GM21423 (cell line): Measurements from ENCODE around the gene CORO2B.

Experiments
- ATAC-seq: cut with Tn5 transposase; IDR thresholded peaks from one replicate; pipeline ENCODE4 v1.9.1; 2021; ENCODE audit warnings: mild to moderate bottlenecking, moderate library complexity; ENCODE audit not compliant: unreplicated experiment

CORO2B gene

DNA sequence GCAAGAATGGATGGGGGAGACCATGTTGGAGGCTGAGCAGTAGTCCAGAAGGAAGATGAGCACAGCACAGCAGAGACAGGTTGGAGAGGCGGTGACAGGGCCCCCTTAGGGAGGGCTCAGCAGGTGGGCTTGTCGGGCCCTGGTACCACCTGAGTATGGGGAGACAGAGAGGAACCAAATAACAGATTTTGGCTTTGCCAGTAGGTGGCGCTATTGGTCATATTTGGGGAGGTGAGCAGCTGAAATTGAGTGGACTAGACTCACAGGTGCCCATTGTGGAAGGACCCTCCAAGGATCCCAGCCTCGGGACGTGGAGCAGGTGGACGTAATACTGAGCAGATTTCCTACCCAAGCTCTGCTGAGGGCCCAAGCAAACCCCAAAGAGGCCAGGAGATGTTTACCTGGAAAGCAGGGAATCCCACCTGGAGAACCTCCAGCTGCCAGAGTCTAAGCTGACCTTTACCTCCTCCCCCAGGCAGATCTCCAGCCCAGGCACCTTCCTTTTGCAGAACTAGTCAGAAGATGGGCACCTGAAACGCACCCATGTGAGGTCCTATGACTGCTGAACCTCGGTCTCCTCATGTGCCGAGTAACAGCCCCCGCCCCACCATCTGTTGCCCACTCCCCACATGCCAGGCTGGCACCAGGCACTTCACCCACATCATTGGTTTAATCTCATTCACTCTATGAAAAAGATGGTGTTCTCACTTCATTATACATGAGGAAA is 24.6 kb upstream of the CORO2B start:
- no peak for ATAC-seq

DNA sequence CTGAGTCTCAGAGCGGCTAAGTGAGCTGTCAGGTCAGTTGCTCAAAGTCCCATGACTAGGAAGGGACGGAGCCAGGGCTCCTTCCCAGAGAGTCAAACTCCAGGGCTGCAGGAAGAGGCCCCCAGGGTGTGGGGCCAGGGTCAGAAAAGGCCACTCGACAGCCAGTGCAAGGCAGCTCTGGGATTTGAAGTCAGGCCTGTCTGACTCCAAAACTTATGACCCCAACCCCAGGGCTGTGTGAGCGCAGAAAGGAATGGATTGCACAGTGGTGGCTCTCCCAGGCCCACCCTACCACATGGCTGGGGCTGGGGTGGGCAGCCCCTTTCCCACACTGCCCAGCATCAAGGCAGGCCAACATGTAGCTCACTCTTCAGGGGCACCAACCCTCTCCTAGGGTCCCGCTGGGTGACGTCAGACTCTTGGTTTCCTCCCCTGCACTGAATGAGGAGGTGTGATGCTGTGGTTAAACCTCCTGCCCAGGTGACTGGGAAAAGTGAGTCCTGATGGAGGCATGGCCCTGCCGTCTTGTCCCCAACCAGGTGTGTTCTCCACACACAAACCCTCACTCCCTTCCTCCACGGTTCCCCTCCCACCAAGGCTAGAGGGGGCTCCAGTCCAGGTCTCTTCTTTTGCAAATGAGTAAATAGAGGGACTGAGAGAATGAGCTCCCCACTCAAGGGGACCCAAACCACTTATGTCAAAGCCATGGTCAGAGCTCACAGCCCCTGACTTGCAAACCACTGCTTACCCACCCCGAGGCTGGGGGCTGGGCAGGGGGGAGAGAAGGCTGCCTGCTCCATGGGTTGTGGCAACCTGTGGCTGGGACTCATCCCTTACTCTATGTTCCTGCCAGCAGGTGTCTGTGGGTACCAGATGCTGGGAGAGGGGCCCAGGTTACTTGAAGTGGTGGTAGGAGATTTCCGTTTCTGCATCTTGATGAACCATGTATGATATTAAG is 23.8 kb upstream of the CORO2B start:
- no peak for ATAC-seq

DNA sequence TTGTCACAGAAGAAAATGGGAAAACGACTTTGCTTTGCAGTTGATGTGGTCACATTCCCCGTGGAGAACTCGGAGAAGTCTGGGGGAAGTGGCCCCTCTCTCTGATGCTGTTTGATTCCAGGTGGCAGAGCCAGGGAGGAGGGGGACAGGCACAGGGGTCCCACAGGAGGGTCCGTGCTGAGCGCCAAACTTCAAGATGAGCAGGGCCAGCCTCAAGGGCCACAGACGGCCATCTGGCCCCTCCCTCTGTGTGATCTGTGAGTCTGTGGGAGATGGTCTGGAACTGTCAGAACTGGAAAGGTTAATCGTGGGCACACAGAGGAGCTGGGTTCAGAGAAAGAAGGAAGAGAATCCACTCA is 23.1 kb upstream of the CORO2B start:
- ATAC-seq: no peak

DNA sequence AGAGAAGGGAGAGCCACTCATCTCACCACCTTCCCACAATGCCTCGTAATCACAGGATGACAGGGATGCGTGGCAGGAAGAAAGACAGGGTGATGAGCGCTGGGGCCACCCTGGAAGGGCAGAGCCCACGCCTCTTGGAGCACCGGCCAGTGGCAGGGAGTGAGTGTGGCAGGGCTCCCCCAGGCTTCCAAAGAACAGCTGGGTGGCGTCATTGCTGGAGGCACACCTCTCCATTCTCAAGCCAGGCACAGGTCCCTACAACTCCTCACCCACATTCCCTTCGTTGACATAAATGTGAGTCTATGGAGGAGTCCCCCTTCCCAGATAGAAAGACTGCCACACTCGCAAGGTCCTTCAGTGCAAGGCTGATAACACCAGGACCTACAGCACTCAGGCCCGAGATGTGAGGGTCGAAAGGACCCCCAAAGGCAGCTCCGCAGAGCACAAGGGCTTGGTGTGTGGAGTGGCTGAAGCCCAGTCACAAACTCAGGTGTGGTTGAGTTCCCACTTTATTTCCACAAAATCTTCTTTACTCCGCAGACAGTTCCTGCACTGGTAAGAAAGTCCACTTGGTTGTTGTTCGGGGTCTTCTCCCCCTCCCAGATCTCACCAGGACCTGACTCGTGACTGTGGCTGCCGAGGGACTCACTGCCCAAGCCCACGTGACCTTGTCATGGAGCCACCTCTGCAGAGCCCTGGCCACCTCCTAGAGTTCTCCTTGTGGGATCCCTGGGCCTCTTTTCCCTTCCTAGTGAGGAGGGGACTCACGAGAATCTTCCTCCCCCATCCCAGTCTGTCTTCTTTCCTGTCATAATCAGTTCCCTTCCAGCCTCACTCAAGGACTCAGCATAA is 22.4 kb upstream of the CORO2B start:
- ATAC-seq: no peak

DNA sequence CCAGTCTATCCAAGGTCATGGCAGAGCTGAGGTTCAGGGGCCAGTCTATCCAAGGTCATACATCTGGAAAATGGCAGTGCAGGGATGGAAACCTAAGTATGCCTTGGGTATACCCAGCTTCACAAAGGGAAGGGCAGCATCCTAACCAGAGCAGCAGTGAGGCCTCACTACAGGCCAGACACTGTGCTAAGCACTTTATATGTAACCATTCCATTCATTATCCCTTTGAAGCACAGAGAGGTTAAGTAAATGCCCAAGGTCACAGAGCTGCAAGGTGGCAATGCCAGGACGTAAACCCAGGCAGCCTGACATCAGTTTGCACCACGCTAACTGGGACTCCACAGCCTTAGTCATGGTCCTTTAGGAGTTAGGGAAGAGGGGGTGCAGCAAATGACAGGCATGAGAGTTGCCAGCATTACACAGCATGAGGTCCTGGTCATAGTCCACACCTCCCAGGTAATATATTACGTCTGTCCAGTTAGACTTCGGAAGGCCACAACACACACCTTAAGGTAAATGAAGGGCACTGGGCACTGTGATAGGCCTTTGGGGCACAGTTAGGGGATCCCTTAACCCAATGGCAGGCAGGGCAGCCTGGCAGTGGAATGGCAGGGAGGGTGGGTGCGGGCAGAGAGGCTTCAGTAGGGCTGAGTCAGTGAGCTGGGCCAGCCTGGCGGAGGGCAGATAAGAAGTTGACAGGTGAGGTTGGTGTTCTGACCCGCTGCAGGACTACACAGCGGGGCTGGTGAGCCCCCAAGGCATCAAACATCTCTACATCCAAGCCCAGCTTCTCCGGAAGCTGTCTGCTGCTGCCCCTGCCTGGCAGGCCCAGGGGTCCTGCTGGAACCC is 21.1 kb upstream of the CORO2B start:
- no peak for ATAC-seq

DNA sequence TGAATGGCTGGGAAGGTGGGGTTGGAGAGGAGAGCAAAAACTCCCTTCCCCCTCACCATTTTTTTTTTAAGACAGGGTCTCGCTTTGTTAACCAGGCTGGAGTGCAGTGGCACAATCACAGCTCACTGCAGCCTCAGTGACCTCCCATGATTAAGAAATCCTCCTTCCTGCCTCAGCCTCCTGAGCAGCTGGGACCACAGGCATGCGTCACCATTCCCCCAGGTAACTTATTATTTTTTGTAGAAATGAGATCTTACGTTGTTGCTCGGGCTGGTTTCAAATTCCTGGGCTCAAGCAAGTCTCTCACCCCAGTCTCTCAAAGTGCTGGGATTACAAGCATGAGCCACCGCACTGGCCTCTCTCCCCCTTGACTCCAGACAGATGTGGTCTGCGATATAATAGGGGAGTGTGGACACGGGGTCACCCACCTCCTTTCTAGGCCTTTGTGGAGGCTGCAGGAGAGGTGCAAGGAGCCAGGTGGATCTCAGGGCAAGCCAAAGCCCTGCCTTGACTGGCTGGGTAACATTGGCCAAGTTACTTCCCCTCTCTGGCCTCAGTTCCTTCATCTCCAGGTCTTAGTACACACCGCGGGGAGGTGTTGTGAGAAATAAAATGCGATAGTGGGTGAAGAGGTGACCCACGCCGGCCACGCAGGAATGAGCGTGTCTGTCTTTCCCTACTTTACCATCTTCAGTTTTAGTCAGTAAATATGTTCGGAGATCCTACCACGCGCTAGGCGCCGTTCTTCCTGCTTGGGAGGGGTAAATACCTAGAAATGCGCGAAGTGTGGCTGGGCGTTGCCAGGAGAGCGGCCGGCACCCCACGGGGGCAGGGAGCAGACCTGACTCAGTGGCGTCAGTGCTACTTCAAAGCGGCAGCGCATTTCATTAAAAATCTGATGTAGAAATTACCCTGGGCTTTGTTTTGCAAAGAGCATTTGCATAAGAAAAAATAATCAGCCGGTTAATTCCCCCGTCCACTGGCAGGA is 20.2 kb upstream of the CORO2B start:
- ATAC-seq: no peak

DNA sequence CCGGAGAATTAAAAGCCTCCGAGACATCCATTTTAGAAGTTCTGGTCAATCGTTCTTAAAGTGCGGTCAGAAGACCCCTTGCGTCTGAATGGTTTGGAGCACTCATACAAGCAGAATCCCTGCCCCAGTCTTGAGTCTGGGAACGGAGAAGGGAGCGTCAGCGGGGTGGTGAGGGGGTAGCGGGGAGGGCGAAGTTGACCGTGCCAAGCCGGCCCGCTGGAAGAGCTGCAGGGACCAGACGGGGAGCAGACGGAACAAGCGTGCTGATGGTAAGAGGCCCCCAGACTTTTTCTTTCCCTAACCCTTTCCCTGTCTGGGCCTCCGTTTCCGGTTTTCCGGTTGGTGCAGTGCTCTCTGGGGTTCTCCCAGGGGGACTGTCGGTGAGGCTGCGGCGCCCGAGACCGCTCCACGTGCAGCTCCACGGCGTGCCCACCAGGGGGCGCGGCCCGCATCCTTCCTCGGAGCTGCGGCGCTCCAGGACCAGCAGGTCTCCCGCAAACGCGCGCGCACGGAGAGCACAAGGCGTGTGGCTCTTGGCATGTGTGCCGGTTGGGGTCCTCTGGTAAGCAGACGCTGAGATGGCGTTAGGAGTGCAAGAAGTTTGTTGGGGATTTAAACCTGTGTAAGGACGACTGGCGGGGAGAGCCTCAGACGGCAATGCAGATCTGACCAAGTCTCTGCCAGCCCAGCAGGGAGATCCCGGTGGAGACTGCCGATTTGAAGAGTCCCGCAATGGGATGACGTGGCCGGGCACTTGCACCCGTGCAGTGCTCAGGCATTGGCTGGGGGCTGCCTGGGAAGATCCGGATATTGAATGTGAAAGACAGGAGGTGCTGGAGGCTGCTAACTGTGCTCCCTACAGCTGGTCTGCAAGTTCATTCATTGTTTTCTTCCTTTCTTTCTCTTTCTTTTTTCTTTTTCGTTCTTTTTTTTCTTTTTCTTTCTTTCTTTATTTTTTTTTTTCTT is 19.2 kb upstream of the CORO2B start:
- ATAC-seq: peak; percentile 64

DNA sequence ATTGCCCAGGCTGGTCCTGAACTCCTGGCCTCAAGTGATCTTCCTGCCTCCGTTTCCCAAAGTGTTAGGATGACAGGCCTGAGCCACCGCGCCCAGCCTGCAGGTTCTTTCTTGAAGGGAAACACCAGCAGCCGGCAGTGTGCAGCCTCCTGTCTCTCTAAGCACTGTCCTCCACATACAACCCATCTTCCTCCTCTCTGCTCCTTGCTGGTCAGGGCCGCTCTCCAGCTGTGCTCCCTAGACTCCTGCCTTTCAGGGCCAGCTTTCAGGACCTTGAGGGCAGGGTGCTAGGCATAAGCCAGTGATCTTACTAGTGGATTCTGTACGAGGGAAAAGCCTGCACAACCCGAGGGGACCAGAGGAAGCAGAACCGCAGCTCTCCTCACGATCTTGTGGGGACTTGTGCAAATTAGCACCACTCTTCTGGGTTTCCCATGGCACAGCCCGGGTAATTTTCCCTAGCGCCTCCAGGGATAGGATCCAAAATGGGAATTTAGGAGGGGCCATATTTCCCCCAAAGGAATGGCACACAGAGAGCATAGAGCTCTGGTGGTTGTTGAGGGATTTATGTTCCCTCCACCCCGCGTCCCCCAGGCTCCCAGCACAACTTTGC is 18.2 kb upstream of the CORO2B start:
- ATAC-seq: no peak

DNA sequence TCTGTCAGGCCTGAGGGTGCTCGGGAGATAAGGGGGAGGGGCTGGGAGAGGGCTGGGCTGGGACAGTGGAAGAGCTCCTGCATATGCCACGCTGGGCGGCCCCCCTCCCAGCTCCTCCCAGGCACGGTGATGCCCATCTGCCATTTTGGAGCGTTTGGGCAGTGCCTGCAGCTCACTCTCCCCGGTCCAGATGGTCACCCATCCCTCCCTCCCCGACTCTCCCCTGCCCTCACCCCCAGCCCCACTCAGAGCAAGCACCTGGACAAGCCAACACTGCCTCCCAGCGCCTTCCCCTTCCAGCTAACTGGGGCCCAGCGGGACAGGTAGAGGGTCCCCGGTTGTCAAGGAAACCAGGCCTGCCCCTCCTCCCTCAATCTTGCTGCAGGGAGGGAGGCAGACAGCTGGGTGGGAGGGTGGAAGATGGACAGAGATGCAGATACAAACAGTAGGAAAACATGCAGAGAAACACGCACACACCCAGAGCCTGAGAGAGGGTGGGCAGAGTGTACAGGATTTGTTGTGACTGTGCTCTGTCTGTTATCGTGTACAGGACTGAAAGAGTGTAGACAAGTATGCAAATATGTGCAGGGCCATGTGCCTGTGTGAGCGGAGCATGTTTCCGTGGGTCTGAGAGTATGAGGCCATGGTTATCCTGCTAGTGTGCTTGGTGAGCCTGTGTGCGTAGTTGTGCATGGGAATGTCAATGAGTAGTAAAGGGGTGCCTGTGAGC is 17.5 kb upstream of the CORO2B start:
- ATAC-seq: no peak

DNA sequence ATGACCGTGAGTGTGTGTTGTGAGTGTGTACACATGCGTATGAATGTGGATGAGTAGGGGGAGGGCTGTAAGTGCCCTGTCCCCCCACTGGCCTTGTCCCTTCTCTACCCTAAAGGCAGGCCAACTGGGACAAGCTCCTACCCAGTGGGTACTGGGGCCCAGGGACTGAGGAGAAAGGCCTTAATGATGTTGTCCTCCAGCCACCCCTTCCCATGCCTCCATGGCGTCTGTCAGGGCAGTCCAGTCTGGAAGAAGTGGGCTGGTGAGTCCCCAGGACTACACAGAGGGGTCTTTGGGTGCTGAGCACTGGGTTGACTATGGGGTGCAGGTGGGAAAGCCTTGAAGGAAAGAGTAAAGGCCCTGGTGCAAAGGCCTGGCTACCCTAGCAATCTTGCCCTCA is 16.9 kb upstream of the CORO2B start:
- ATAC-seq: no peak

DNA sequence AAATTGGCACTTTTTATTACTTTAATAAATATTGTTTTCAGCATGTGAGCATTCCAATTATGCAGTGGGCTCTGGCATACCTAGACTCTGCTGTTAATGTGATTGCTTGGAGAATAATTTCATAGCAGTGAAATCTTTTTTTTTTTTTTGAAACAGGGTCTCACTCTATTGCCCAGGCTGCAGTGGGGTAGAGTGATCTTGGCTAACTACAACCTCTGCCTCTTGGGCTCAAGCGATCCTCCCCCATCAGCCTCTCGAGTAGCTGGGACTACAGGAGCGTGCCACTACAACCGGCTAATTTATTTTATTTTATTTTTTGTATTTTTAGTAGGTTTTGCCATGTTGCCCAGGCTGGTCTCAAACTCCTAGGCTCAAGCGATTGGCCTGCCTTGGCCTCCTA is 14.6 kb upstream of the CORO2B start:
- no peak for ATAC-seq

DNA sequence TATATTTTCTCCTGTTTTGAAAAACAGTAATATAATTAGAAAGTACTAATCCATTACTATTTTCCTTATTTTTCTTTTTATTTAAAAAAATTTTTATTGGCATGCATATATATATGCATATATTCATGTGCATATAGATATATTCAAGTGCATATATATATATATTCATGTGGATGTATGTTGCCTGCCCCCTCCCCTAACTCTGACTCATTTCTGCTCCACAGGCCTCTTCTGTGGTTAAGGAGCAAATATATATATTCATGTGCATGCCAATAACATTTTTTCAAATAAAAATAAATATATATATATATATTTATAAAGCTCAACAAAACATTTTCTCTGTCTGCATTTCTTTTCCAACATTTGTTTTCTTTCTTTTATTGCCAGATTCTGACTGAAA is 13.6 kb upstream of the CORO2B start:
- ATAC-seq: no peak

DNA sequence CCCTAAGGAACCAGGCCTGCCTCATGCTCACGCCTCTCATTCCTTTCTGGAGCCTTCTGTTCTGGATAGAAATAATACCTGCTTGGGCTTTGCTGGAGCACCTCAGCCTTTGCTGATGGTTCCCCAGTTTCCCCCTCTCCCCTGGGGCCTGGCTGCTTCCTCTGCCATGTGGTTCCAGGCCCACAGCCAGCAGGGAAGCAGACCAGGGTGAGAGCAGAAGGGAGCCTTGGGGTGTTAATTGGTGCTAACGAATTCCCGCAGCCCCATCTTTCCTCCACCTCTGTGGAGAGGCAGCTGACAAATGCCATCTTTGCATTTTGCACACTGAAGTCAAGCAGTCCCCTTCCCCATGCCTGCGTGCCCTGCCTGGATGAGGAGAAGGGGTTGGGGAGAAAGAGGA is 13.1 kb upstream of the CORO2B start:
- ATAC-seq: no peak

DNA sequence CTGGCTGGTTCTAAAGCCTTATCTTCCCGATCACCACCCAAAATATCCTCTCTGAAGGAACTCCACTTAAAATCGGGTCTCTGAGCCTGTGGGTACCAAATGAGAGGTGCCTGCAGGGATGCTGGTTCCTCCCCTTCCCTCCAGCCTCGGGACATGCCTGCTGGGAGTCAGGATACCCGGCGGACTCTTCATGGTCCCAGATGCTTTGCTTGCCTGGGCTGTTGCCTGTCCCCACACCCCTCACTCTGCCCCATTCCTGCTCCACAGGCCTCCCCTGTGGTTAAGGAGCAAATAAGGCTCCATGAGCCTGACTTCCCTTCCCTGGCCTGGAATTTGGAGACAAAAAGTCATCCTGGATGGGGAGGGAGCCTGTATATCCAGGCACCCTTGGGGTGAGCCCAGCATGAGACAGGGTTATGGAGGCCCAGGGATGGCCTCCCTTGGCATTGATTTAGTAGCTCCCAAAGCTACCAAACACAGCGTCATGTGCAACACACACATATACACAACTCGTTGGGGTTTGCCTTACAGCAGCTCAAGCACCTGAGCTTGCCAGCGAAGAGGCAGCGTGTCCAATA is 12.3 kb upstream of the CORO2B start:
- ATAC-seq: no peak

DNA sequence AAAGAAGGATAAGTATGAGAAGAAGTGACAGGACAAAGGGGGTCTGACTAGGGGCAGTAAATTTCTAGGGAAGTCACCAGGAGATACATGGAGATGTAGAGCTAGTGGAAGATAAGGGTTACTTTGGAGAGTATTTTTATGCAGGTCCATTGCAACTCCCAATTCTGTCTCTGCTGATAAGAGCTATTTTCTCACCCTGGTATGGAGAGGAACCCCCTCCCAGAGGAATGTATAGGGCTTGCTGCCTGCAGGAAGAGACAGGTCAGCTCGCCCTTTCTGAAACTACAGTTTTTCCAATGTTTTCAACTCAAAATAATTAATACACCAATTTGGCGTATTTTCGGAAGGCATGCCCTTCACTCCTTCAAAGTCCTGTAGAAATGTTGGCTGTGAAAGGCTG is 11.4 kb upstream of the CORO2B start:
- ATAC-seq: no peak

DNA sequence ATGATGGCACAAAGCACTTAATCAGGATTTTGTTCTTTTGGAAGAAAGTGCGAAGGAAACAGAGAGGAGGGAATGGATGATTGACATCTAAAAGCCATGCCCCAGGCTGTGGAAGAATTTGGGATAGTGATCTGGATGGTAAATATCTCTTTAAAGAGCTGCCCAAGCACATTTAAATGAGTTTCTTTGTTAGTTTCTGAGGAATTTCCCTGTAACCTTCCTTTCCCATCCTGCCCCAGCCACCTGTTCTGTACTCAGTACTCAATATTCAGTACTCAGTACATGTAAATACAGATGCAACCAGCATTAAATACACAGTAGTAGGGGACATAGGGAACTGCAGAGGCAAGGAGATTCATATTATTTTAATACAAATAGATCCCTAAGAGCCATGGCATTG is 7.8 kb upstream of the CORO2B start:
- ATAC-seq: no peak

DNA sequence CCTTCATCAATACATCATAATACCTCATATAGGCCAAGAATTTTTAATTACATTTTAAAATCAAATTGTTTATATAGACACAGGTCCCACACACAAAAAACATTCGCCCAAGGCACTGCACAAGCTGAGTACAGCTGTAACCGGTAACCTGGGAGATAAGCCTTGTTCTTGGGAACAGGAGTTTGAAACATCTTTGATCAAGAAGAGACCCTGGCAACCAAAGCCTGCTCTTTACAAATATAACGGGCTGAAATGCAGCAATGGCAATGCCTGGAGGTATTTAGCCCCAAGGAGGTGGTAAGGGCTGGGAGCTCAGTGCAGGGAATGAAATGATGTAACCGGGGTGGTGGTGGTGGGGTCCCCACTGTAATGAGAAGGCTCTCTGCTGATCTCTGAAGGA is 7.2 kb upstream of the CORO2B start:
- no peak for ATAC-seq
